Endothelial cell of umbilical vein (primary cell): ENCODE measurements around the gene CHSY3. TPM values are rescaled to one million over a fixed set of nuclear protein-coding genes. Genes with fewer than 3 reads are reported as not detected.

Experiments used
- BruUV-seq: library from RNA; stranded (reverse); fragments of 400-500 nt; replicated peaks from 2 replicates; lab custom pipeline; 2021; lab: Mats Ljungman, UMichigan
- CTCF ChIA-PET: fragments of 300-600, 350-600 bp; sonication (Branson Sonifier 250); formaldehyde crosslinking; loops from one replicate; lab custom pipeline; 2021; ENCODE audit warnings: antibody characterized with exemption, inconsistent platforms; lab: Charles Lee
- POLR2A ChIA-PET: fragments of 300-600, 350-600 bp; sonication (Branson Sonifier 250); formaldehyde crosslinking; loops from one replicate; lab custom pipeline; 2021; ENCODE audit warnings: antibody characterized with exemption, inconsistent platforms; lab: Charles Lee
- DNase-seq: peaks from one replicate; pipeline ENCODE4 v3.0.0-alpha.2; 2011; ENCODE audit warnings: low read depth, low spot score
- FAIRE-seq: peaks from 2 replicates; lab custom pipeline; 2011; peaks lifted over from hg19 to GRCh38; lab: Jason Lieb, UNC
- H2AFZ ChIP-seq: 2 replicates; pipeline ENCODE4 v1.6.0; 2012; ENCODE audit warnings: low read depth, low read length, control low read depth, inconsistent platforms
- H3K27ac ChIP-seq: 2 replicates; pipeline ENCODE4 v1.5.1; 2011; ENCODE audit warnings: low read depth, mild to moderate bottlenecking, control low read depth, low read length, moderate library complexity; ENCODE audit not compliant: insufficient read depth
- H3K27me3 ChIP-seq, 2 experiments: 2 replicates each; pipeline versions ENCODE4 v1.6.0 to v1.6.1; 2011; ENCODE audit warnings: low read length in 2 of 2, mixed read lengths in 1 of 2; ENCODE audit not compliant: control insufficient read depth in 2 of 2, insufficient read depth in 2 of 2
- H3K36me3 ChIP-seq, 2 experiments: 2 replicates in 1 of 2; 3 replicates in 1 of 2; pipeline ENCODE4 v1.5.1; 2011; ENCODE audit warnings: low read length in 2 of 2, mild to moderate bottlenecking in 1 of 2, moderate library complexity in 1 of 2; ENCODE audit not compliant: control insufficient read depth in 2 of 2, insufficient read depth in 2 of 2; ENCODE audit errors: extremely low read depth in 1 of 2
- H3K4me1 ChIP-seq: 3 replicates; pipeline ENCODE4 v1.5.1; 2011; ENCODE audit warnings: mild to moderate bottlenecking, low read length; ENCODE audit not compliant: control insufficient read depth, insufficient read depth; ENCODE audit errors: extremely low read depth
- H3K4me2 ChIP-seq: 2 replicates; pipeline ENCODE4 v1.6.1; 2011; ENCODE audit warnings: low read length, control low read depth, mixed read lengths; ENCODE audit not compliant: insufficient read depth
- H3K4me3 ChIP-seq, 3 experiments: fragments of 200-600 bp in 1 of 3; sonication (generic), shearing (Covaris generic) in 1 of 3; replicated peaks in 1 of 3; 2 replicates each; pipeline ENCODE4 v1.5.1; 2011 to 2016; ENCODE audit warnings: control low read depth in 3 of 3, low read length in 3 of 3, mild to moderate bottlenecking in 2 of 3, inconsistent platforms in 1 of 3, low read depth in 1 of 3, moderate library complexity in 1 of 3; ENCODE audit not compliant: insufficient read depth in 1 of 3
- H3K79me2 ChIP-seq: 2 replicates; pipeline ENCODE4 v1.6.0; 2012; ENCODE audit warnings: low read length, inconsistent platforms; ENCODE audit not compliant: control insufficient read depth, insufficient read depth
- H3K9ac ChIP-seq: replicated peaks from 2 replicates; pipeline ENCODE3; 2011; ENCODE audit warnings: low read length, control low read depth; ENCODE audit not compliant: insufficient read depth; ENCODE audit errors: extremely low read depth
- H3K9me1 ChIP-seq: replicated peaks from 3 replicates; pipeline ENCODE4 v1.6.0; 2011; ENCODE audit warnings: mild to moderate bottlenecking, low read length; ENCODE audit not compliant: control insufficient read depth, insufficient read depth; ENCODE audit errors: extremely low read depth
- H3K9me3 ChIP-seq: replicated peaks from 2 replicates; pipeline ENCODE4 v1.5.1; 2012; ENCODE audit warnings: low read length, inconsistent platforms; ENCODE audit not compliant: control insufficient read depth, insufficient read depth
- H4K20me1 ChIP-seq: replicated peaks from 2 replicates; pipeline ENCODE3; 2011; ENCODE audit warnings: mild to moderate bottlenecking, low read length; ENCODE audit not compliant: control insufficient read depth, insufficient read depth; ENCODE audit errors: extremely low read depth
- CTCF ChIP-seq, 2 donors: IDR thresholded peaks; 1 replicate in 1 of 2; 2 replicates in 1 of 2; pipeline ENCODE4 v1.5.1; 2011; ENCODE audit warnings: low read length in 2 of 2, mild to moderate bottlenecking in 2 of 2, moderate library complexity in 2 of 2, control low read depth in 1 of 2, inconsistent platforms in 1 of 2, low read depth in 1 of 2; ENCODE audit not compliant: insufficient read depth in 1 of 2; ENCODE audit errors: extremely low read depth in 1 of 2
- EZH2 ChIP-seq: IDR thresholded peaks from 2 replicates; pipeline ENCODE4 v1.6.1; 2012; ENCODE audit warnings: borderline replicate concordance, low read depth, mild to moderate bottlenecking, moderate library complexity, low read length, inconsistent platforms; ENCODE audit not compliant: severe bottlenecking
- FOS ChIP-seq: IDR thresholded peaks from 2 replicates; pipeline ENCODE4 v1.6.1; 2011; ENCODE audit warnings: mild to moderate bottlenecking, low read length, moderate library complexity, borderline replicate concordance; ENCODE audit not compliant: insufficient read depth
- GATA2 ChIP-seq: IDR thresholded peaks from 2 replicates; pipeline ENCODE4 v1.7.0; 2011; ENCODE audit warnings: low read depth, mild to moderate bottlenecking, moderate library complexity, mixed read lengths, low read length; ENCODE audit not compliant: insufficient read length, insufficient read depth
- JUN ChIP-seq: IDR thresholded peaks from 2 replicates; pipeline ENCODE4 v1.6.1; 2011; ENCODE audit warnings: borderline replicate concordance, low read depth; ENCODE audit not compliant: insufficient read length, insufficient read depth
- MAX ChIP-seq: IDR thresholded peaks from 2 replicates; pipeline ENCODE4 v1.6.1; 2011; ENCODE audit not compliant: insufficient read depth, insufficient read length
- MYC ChIP-seq: IDR thresholded peaks from one replicate; pipeline ENCODE4 v1.6.1; 2011; ENCODE audit warnings: mild to moderate bottlenecking, low read depth, low read length
- dilution Hi-C: fragments of 300-500 bp; cut with MboI; formaldehyde crosslinking; loops from one replicate; pipeline ENCODE4 v1.15.0; 2019; ENCODE audit warnings: low sequenced_read_pairs; ENCODE audit not compliant: extremely low pct_ligation_motif_present
- intact Hi-C: fragments of 100-400 bp; cut with micrococcal nuclease; formaldehyde crosslinking; loops from one replicate; pipeline ENCODE4 v1.10.0; 2022
- polyA plus RNA-seq, 4 experiments: library from polyadenylated mRNA; depleted of rRNA in 3 of 4; stranded (reverse) in 3 of 4; unstranded in 1 of 4; fragments of >200 nt; gene quantifications; 2 replicates each; pipeline versions ENCODE4 v1.2.1 to v1.2.3, GENCODE V29; 2011 to 2012; ENCODE audit warnings: missing spikeins in 1 of 4
- total RNA-seq: library from RNA; stranded (reverse); gene quantifications from 2 replicates; pipeline ENCODE4 v1.2.3, GENCODE V29; 2021

CHSY3 gene
- total and polyA plus RNA-seq, 2 donors (not counting 3 experiments of a cell fraction or from before 2014, with no cell fraction given) = 2.2 to 8.4 TPM

- H3K27me3 ChIP-seq = no peaks in the 10 kb centered on the region
- H3K9me3 ChIP-seq = no peaks in the 10 kb centered on the region
- H3K4me3 ChIP-seq = no peak overlapping the region
- H3K79me2 ChIP-seq = no peaks in the 10 kb centered on the region
- FAIRE-seq (no peak), DNase-seq (no peak)
- no peaks in the 10 kb centered on the region for H4K20me1 ChIP-seq
- no peak for TF ChIP-seq JUN
- no peak for TF ChIP-seq MYC
- TF ChIP-seq FOS = no peak
- TF ChIP-seq CTCF (IDR thresholded peaks at IDR 0.05; ENCODE audit: extremely low read depth in 1 of 2, insufficient read depth in 1 of 2, low read depth in 1 of 2, low read length in 2 of 2) = no peak
- no peak for TF ChIP-seq MAX
- TF ChIP-seq GATA2 = no peak
- no peak for TF ChIP-seq EZH2
- H3K36me3 ChIP-seq = no peaks in the 10 kb centered on the region
- H3K9me1 ChIP-seq = no peaks in the 10 kb centered on the region
- dilution Hi-C loops = no loop called here
- peaks cover 5% of the 10 kb centered on the region for H3K4me1 ChIP-seq
- intact Hi-C loops = no loop called here
- H2AFZ ChIP-seq = no peak overlapping the region
- BruUV-seq = no TSS peak
- CTCF ChIA-PET = interaction anchor here (0.6 to 0.9 kb wide), 2 partner anchors 253 to 1048 kb away, joined by 3 read pairs; no protein-coding TSS in a partner anchor
- POLR2A ChIA-PET = no interaction called here
- H3K4me2 ChIP-seq = peak overlapping the region; percentile 12
- H3K9ac ChIP-seq = no peak overlapping the region
- H3K27ac ChIP-seq = no peak overlapping the region
These were observed 119.7 kb downstream of the CHSY3 start for GRCh38 chr5:130024006-130024405.
